Mesenteric fat pad (tissue), 1 donor: Measurements from ENCODE around the gene FILIP1. TPM values are rescaled to one million over a fixed set of nuclear protein-coding genes. Genes with fewer than 3 reads are reported as not detected.

Experiments used
- DNase-seq: peaks from one replicate; pipeline ENCODE4 v3.0.0-alpha.2; 2020; ENCODE audit warnings: low spot score
- total RNA-seq: library from RNA; stranded (reverse); fragmentation: NEBNext Ultra II Directional; extraction: Animal tissue kit (Norgen Biotek cat#: 25700); gene quantifications from one replicate; pipeline ENCODE4 v1.2.1, GENCODE V29; 2021
- donor health status: DM: yes; HTN: yes; CAD: no.

Gene FILIP1
- total RNA-seq, 1 donor from 2014 or later, result 8.1 TPM

DNA sequence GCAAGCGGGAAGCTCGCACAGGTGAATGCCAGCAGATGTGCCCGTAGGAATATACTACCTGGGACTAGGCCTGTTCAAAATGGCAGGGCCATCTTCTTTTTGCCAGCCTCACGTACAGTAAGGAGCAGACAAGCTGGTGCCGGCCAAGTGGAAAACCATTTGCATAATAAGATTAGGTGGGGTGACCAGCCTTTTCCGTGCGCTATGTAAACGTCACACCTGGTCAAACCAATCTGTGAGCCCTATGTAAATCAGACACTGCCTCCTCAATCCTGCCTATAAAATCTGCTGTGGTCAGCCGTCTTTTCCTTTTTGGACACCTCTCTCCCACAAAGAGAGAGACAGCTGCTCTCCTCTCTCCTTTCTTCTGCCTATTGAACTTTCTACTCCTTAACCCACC lies 148.2 kb downstream of the FILIP1 start:
- DNase-seq, result no peak

DNA sequence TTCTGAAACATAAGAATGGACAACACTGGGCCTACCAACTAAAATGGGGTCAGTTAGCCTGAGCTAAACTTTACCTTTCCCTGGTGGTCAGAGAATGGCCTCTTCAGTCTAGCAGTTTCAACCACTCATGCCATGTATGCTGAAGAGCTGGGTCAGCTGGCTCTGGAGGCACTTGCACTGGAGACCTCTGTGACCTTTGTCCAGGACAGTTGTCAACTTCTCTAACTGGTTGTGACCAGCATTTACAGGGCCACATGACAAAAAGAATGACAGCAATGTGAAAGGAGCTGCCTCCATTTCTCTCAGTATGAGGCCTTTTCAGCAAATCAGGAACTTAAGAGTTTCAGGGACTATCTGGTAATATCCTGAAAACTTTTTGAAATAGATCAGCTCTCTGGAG lies 149.1 kb downstream of the FILIP1 start:
- no peak for DNase-seq

- DNase-seq, result no peak
Measured at GRCh38 chr6:75344021-75344420, 149.6 kb downstream of the FILIP1 start.

DNA sequence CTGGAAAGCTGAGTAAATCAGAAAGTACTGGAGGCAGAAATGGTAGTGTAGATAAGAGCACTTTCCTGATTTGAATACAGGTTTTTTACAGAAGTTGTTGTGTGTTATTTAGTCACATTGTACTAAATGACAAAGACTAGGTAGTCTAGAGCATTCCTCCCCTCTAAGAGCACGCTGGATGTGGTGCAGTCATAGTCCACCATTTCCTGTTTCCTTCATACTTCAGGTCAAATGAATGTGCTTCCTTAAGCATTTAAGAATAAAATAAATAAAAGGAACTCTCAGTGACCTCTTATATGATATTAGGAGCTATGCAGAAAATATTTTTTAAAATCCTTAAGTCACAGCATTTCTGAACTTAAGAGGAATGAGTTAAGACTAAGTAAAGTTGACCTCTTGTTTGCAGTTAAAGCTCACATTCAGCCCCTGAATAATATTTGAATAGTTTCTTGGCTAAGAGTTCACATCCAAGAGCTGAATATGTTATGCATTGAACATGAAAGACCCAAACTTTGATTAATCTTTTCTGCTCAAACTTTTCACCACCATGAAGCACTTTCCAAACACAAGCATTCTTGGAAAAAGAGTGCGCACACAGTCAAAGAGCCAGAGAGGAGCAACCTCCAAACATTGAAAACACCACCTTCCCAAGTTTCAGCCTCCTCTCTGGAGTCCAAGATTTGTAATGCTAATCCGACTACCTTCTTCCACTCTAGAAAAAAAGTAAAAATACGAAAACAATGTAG lies 155.6 kb downstream of the FILIP1 start:
- no peak for DNase-seq

DNA sequence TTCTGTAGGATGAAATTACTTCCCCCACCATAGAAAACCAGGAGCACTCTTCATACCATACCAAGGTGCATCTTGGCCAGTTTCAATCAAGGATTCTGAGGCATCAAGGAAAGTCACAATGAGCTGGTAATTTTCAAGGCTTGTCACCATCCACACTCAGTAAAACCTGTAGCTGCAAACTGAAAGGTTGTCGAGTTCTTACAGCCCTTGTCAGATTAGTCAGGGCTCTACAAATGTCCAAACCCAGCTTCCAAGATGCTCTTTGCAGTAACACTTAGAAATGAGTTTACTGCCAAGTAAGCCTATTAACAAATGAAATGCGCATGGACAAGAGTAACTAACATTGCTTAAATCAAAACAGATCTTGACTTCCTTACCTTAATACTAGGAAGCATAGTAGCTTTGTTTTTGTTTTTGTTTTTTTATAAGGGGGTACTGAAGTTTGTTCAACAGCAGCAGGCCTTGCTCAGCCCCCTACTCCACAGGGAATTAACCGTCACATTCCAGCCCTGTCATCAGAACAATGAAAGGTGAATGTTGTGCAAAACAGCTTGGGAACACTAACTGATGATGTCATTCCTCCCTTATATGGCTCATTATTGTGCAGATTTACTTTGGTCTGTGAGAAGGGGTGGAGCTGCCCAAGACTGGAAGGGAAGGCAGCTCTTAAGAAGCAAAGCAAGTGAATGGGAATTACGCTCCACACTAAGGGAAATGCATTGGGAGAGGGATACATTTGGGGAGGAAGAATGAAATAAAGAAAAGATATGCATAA lies 159.1 kb downstream of the FILIP1 start:
- DNase-seq, result no peak

DNA sequence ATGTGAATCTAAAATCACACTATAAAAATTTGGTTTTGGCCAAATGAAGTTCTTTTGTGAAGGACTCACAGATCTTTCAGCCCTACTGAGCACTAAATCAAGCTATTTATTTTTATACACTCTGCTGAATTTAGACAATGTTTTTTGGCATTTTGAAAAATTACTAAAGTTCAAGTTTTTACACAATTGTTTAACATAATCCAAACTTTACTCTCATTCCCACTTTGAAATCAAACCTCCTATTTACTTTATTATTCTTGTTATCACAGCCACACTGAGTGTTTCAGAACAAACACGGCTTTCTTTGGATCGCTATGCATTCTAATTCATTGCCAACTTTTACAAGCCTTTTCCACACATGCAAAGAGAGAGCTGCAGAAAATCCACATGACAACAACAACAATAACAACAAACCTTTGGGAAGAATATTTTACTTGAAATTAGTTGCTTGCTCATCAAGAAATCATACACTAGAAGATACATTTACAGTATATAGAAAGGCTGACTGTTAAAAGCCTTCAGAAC lies 159.9 kb downstream of the FILIP1 start:
- no peak for DNase-seq

GRCh38 chr6:75331151-75331550 lies 162.4 kb downstream of the FILIP1 start:
- no peak for DNase-seq

GRCh38 chr6:75329703-75330102 lies 163.9 kb downstream of the FILIP1 start:
- no peak for DNase-seq

GRCh38 chr6:75327807-75328206 lies 165.8 kb downstream of the FILIP1 start:
- no peak for DNase-seq

GRCh38 chr6:75326557-75327258 lies 166.9 kb downstream of the FILIP1 start:
- DNase-seq, result no peak

- no peak for DNase-seq
Measured at GRCh38 chr6:75318900-75319299, 174.7 kb downstream of the FILIP1 start.

DNA sequence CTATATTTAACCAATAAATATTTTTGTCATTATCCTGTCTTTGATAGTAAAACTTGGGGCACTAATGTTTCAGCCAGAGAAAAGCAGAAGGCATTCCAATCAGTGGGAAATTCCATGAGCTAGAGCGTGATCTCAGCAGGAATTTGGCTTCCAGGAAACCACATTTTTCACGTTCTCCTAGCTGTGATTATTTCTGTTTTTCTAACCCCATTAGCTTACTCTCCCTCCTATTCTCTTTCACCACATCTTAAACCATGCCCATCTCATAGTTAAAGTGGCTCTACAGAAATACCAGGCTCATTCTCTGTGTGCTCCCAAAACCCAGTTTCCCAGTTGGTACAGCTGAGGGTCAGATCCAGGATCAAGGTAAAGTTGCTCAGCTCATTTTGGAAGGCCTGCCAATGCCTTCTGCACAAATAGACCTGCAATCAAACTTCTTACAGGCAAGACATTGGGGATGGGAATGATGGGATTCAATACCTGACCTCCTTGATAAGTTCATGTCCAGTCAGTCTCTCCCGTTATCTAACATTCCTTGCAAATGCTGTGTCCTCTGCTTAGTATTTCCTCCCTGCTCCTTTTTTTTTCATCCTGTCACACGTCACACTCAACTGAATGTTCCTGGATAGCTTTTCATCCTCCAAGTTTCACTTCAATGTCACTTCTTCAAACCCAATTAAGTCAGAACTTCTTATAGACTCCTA lies 175.9 kb downstream of the FILIP1 start:
- no peak for DNase-seq

DNA sequence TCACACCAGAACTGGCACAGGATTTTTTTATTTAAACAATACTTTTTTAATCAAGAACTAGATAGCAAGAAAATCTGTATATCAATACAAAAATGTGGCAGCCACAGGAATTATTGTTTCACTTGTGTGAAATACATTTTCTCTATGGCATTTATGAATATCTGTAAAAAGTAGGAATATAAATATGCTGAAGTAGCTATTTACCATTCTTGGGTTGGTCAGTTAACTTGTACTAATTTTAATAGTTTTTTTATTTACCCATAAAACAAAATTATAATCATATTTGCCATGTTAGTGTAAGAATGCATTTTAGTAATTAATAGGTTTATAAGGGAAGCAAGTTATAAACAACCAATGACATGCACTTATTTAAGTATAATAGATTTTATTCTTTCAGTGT lies 177.6 kb downstream of the FILIP1 start:
- DNase-seq, result no peak

GRCh38 chr6:75308250-75308988 lies 185.2 kb downstream of the FILIP1 start:
- DNase-seq, result no peak

- no peak for DNase-seq
Measured at GRCh38 chr6:75307364-75308004, 186.1 kb downstream of the FILIP1 start.

- DNase-seq, result no peak
Measured at GRCh38 chr6:75306064-75306463, 187.5 kb downstream of the FILIP1 start.

DNA sequence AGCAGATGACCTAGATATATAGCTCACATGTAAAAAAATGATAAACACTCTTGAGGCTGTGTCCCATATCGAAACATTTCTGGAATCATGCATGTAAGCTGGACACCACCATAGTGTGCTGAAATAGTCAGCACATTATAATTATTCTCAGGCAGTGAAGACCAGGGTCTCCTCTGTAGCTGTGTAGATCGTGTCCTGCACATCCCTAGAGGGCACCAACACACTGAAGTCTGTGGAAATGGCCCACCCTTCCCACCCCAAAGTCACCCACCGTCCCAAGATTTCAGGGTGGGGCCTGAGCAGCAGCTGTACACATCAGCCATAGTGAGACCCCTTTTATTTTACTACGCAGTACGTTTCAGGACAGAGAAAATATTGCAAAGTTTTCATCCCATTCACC lies 188.0 kb downstream of the FILIP1 start:
- no peak for DNase-seq

DNA sequence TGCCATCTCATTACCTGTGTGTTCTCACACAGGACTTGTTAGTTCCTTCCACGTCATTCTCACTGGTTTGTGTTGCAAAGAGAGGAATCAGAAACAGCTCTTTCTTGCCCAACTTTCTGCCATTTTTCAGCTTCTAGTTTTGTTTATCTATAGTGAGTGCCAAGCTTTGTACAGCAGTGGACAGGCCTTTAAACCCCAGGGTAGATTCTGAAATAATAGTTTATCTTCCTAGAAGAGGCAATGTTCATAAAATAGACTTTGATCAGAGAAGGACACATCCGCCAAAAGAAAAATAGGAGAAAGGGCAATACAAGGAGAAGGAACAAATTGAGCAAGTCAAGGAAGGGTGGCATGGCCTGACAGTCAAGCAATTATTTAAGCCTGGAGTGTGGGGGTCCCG lies 191.3 kb downstream of the FILIP1 start:
- DNase-seq, result no peak

- DNase-seq, result no peak
Measured at GRCh38 chr6:75301537-75301936, 192.1 kb downstream of the FILIP1 start.

DNA sequence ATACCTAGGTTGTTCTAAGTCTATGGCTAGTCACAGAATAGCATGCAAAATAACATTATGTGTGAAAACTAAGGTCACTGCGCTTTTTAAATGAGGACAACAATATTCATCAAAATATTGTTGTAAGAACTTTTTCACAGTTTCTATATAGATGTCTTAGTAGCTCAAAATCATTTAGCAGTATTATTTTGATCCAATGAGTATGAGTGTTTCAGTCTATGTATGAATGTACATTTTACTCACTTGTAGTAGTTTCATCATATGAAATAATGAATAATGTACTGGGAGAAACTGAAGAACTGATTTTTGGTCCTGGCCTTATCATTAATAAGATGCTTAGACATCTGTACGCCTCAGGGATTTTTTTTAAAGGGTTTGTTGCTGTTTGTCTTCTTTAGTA lies 192.5 kb downstream of the FILIP1 start:
- DNase-seq, result no peak
